Measurements from ENCODE around the gene RPL9. TPM values are rescaled to one million over a fixed set of nuclear protein-coding genes. Genes with fewer than 3 reads are reported as not detected.
A peak's percentile ranks its signal among the peaks of the same experiment; 100 is the strongest.
"Not testable (repeated sequence)": the region's sequence is repeated elsewhere in the genome, so short reads cannot be mapped to it uniquely, and the experiment has no call there.

Gene RPL9
- total and polyA plus RNA-seq, 12 donors = 951 to 3,860 (median 1,696) TPM

- Histone ChIP-seq H3K9me3 (replicated peaks in 1 of 3) (no peaks in the 10 kb centered on the region), H3K4me1 (replicated peaks in 1 of 2) (peaks cover 0 to 13% of the 10 kb centered on the region in 2 donors), H3K27me3 (no peaks in the 10 kb centered on the region), H3K4me3 (no peak overlapping the region), H3K27ac (no peak overlapping the region), H3K36me3 (replicated peaks in 1 of 2) (peaks cover 0 to 23% of the 10 kb centered on the region in 2 donors)
- intact Hi-C loops (cut with DNase I) = loop anchor here in 1 of 2 donors (5.0 kb wide), 1 partner anchor 510 kb away; the partner anchor contains the start of gene PDS5A
- no peak for TF ChIP-seq POLR2A (IDR thresholded peaks at IDR 0.05)
- TF ChIP-seq CTCF (IDR thresholded peaks at IDR 0.05) = no peak
- DNase-seq = no peak
- WGBS, 4 donors = 85 to 91% (median 89%) methylated on average over 4 of the region's 4 CpGs
Measured at GRCh38 chr4:39467464-39467863, 8.7 kb upstream of the RPL9 start.

- Histone ChIP-seq H3K4me3 (no peak overlapping the region), H3K27ac (no peak overlapping the region), H3K9me3 (replicated peaks in 1 of 3) (no peaks in the 10 kb centered on the region), H3K27me3 (no peaks in the 10 kb centered on the region), H3K4me1 (replicated peaks in 1 of 2) (peaks cover 0 to 13% of the 10 kb centered on the region in 2 donors), H3K36me3 (replicated peaks in 1 of 2) (peaks cover 0 to 23% of the 10 kb centered on the region in 2 donors)
- intact Hi-C loops (cut with DNase I) = loop anchor here in 1 of 2 donors (5.0 kb wide), 1 partner anchor 511 kb away; the partner anchor contains the start of gene PDS5A
- TF ChIP-seq CTCF (IDR thresholded peaks at IDR 0.05) (no peak), POLR2A (IDR thresholded peaks at IDR 0.05) (no peak)
- WGBS, 4 donors = 41 to 58% (median 51%) methylated on average over 4 of the region's 4 CpGs
- no peak for DNase-seq
Measured at GRCh38 chr4:39466747-39467146, 8.0 kb upstream of the RPL9 start.

GRCh38 chr4:39464886-39465501 lies 6.3 kb upstream of the RPL9 start:
- H3K27me3 ChIP-seq = no peaks in the 10 kb centered on the region
- no peak for DNase-seq
- no peak overlapping the region for H3K4me3 ChIP-seq
- intact Hi-C loops (cut with DNase I) = loop anchor here in 1 of 2 donors (5.0 kb wide), 1 partner anchor 512 kb away; the partner anchor contains the start of gene PDS5A
- TF ChIP-seq CTCF (IDR thresholded peaks at IDR 0.05) (no peak), POLR2A (IDR thresholded peaks at IDR 0.05) (no peak)
- H3K9me3 ChIP-seq (replicated peaks in 1 of 3) = no peaks in the 10 kb centered on the region
- peaks cover 0 to 23% of the 10 kb centered on the region in 2 donors for H3K36me3 ChIP-seq (replicated peaks in 1 of 2)
- H3K4me1 ChIP-seq (replicated peaks in 1 of 2) = peaks cover under 1 to 10% of the 10 kb centered on the region in 2 donors
- peak overlapping the region in 2 of 5 donors; percentile 21 to 39 for H3K27ac ChIP-seq
- 26 to 40% (median 32%) methylated on average over 2 of the region's 2 CpGs for WGBS, 4 donors

GRCh38 chr4:39458161-39458504 lies 589 bp downstream of the RPL9 start:
- H3K27me3 ChIP-seq; intact Hi-C loops (cut with DNase I); DNase-seq; H3K9me3 ChIP-seq (replicated peaks in 1 of 3): not testable (repeated sequence)
- Histone ChIP-seq H3K4me1 (replicated peaks in 1 of 2) (peaks cover 21 to 29% of the 10 kb centered on the region in 2 donors), H3K4me3 (peak overlapping the region; percentile 30 to 84 (median 74)), H3K36me3 (replicated peaks in 1 of 2) (peaks cover 0 to 48% of the 10 kb centered on the region in 2 donors), H3K27ac (peak overlapping the region; percentile 77 to 97 (median 93))
- 0 to 2% (median 0%) methylated on average over 11 to 13 of the region's 13 CpGs for WGBS, 4 donors
